GM19463 (cell line): ENCODE results near the gene TDRD6.
"Not testable (repeated sequence)": the region's sequence is repeated elsewhere in the genome, so short reads cannot be mapped to it uniquely, and the experiment has no call there.

Experiments
- ATAC-seq: cut with Tn5 transposase; IDR thresholded peaks from one replicate; pipeline ENCODE4 v1.9.1; 2021; ENCODE audit warnings: mild to moderate bottlenecking, moderate library complexity; ENCODE audit not compliant: unreplicated experiment

The TDRD6 gene

GRCh38 chr6:46743425-46744158 lies 55.9 kb downstream of the TDRD6 start:
- ATAC-seq: no peak

DNA sequence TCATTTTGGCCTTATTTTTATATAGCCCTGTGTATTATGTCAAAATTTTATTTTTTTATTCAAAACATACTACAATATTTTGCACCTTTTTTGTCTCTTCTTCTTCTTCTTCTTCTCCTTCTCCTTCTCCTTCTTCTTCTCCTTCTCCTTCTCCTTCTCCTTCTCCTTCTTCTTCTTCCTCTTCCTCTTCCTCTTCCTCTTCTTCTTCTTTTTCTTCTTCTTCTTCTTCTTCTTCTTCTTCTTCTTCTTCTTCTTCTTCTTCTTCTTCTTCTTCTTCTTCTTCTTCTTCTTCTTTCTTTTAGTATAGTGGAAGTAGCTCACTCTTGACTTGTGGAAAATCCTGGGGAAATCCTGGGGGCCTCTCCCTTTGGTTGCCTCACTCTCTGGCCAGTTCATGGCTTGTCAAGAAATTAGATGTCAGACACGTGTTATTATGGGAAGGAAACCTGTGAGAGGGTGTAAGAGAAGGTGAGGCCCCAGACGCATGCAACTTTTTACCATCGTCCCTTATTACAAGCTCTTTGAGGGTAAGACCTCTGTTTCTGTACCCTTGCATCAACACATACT lies 56.6 kb downstream of the TDRD6 start:
- ATAC-seq: not testable (repeated sequence)

GRCh38 chr6:46745973-46746372 lies 58.3 kb downstream of the TDRD6 start:
- no peak for ATAC-seq

DNA sequence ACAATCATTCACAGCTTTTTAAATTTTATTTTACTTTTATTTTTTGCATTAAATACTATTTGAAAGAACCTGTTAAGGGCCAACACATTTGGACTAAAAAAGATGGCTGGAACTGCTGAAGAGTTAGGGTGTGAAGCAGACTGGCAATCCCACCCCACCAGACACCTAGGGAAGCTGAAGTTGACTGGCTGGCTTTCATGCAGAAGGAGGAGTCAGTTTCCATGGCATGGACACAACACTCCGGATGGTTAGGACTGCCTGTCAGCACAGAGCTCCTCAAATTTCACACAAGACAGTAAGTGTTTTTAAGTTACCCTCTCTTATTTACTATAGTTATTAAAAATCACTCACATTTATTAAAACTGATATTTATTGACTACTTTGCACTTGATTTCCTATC lies 59.0 kb downstream of the TDRD6 start, which contains the start of gene ANKRD66:
Gene ANKRD66, plus strand, starts transcription at position 238 of the 400 bp plus-strand sequence. CDS start 5,016 bp downstream, outside the sequence.
- no peak for ATAC-seq

- ATAC-seq: no peak
These were observed 61.3 kb downstream of the TDRD6 start for GRCh38 chr6:46748940-46749503.

DNA sequence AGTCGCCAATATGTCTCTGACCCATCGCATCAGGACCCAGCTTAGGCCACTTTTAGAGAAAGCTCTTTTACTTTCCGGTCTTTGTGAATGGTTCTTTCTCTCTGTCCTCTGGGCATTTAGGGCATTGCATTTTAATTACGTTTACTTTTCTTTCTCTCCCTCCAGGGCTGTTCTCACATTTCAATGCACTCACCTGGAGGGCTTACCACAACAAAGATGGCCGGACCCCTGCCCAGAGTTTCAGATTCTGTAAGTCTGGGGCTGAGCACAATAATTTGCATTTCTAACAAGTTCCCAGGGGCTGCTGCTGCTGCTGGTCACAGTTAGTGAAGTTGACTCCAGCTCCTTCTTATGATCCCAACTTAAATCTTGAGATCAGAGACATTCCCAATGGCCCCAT lies 62.0 kb downstream of the TDRD6 start:
- no peak for ATAC-seq

GRCh38 chr6:46751658-46752057 lies 64.0 kb downstream of the TDRD6 start:
- ATAC-seq: no peak
